HT-29 (cell line): ENCODE data around the gene FRMD4B. TPM values are rescaled to one million over a fixed set of nuclear protein-coding genes. Genes with fewer than 3 reads are reported as not detected.
A peak's percentile ranks its signal among the peaks of the same experiment; 100 is the strongest.

Experiments used
- DNase-seq: peaks from one replicate; pipeline ENCODE4 v3.0.0-alpha.2; 2015; ENCODE audit warnings: low spot score
- total RNA-seq: library from RNA; depleted of rRNA; stranded (reverse); fragments of >200 nt; shearing (Covaris generic); gene quantifications from 2 replicates; pipeline ENCODE4 v1.2.3, GENCODE V29; 2014

The FRMD4B gene
- total RNA-seq, 1 experiment from 2014 or later, result 19.6 TPM

- DNase-seq, result no peak
Measured at GRCh38 chr3:69174871-69175737, 210.8 kb downstream of the FRMD4B start.

GRCh38 chr3:69174445-69174844 lies 211.4 kb downstream of the FRMD4B start:
- no peak for DNase-seq

GRCh38 chr3:69172058-69172457 lies 213.8 kb downstream of the FRMD4B start:
- no peak for DNase-seq

- no peak for DNase-seq
Measured at GRCh38 chr3:69166446-69166845, 219.4 kb downstream of the FRMD4B start.

- DNase-seq, result no peak
Measured at GRCh38 chr3:69165744-69166143, 220.1 kb downstream of the FRMD4B start.

GRCh38 chr3:69164296-69164695 lies 221.6 kb downstream of the FRMD4B start:
- DNase-seq, result no peak

- DNase-seq, result no peak
Measured at GRCh38 chr3:69162308-69162980, 223.4 kb downstream of the FRMD4B start.

- peak; percentile 79 for DNase-seq
Measured at GRCh38 chr3:69161587-69162307, 224.1 kb downstream of the FRMD4B start.

GRCh38 chr3:69160525-69160924 lies 225.4 kb downstream of the FRMD4B start:
- no peak for DNase-seq

GRCh38 chr3:69160107-69160506 lies 225.8 kb downstream of the FRMD4B start:
- DNase-seq, result no peak

GRCh38 chr3:69149586-69149985 lies 236.3 kb downstream of the FRMD4B start:
- no peak for DNase-seq

- no peak for DNase-seq
Measured at GRCh38 chr3:69145688-69146087, 240.2 kb downstream of the FRMD4B start.

- DNase-seq, result no peak
Measured at GRCh38 chr3:69144631-69145245, 241.2 kb downstream of the FRMD4B start.

GRCh38 chr3:69143612-69144011 lies 242.3 kb downstream of the FRMD4B start:
- DNase-seq, result no peak

GRCh38 chr3:69142797-69143454 lies 243.0 kb downstream of the FRMD4B start:
- no peak for DNase-seq

- no peak for DNase-seq
Measured at GRCh38 chr3:69142090-69142489, 243.8 kb downstream of the FRMD4B start.

- DNase-seq, result no peak
Measured at GRCh38 chr3:69141313-69141712, 244.6 kb downstream of the FRMD4B start.

GRCh38 chr3:69137412-69137811 lies 248.5 kb downstream of the FRMD4B start:
- no peak for DNase-seq

GRCh38 chr3:69137005-69137404 lies 248.9 kb downstream of the FRMD4B start:
- DNase-seq, result no peak

GRCh38 chr3:69130689-69131088 lies 255.2 kb downstream of the FRMD4B start:
- no peak for DNase-seq

- no peak for DNase-seq
Measured at GRCh38 chr3:69129531-69129930, 256.4 kb downstream of the FRMD4B start.
